Testis (tissue), 2 donors: ENCODE measurements around the gene EIPR1.

Experiments
- POLR2A ChIP-seq: fragments of 450-650 bp; IDR thresholded peaks from one replicate; pipeline ENCODE4 v1.6.1; 2017; ENCODE audit warnings: antibody characterized with exemption, mild to moderate bottlenecking, moderate library complexity
- TF ChIP-seq, protein P1 (sequence below), 3 experiments: fragments of 450-650 bp in 2 of 3; fragments of 200-600 bp in 1 of 3; sonication (generic) in 1 of 3; IDR thresholded peaks; one replicate each; pipeline ENCODE4 v1.5.1; 2016 to 2019; ENCODE audit warnings: antibody characterized with exemption in 3 of 3, mild to moderate bottlenecking in 2 of 3, moderate library complexity in 1 of 3

DNA sequence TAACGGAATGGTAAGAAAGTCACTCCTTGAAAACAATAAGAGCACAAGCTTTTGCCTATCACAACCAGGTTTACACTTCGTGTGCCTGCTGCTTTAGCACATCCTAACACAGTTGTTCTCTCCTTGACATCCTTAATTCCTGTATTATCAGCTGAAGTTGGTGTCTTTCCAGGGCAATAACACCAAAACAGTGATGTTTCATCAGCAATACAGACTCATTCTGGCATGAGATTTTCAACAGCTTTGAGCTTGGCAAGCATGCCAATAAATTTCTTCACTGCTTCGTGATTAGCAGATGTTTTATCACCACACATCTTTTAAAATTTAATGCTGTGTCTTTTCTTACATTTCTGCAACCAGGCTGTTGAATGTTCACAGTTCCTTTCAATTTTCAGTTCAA lies 148.4 kb downstream of the EIPR1 start:
- TF ChIP-seq, protein P1, sequence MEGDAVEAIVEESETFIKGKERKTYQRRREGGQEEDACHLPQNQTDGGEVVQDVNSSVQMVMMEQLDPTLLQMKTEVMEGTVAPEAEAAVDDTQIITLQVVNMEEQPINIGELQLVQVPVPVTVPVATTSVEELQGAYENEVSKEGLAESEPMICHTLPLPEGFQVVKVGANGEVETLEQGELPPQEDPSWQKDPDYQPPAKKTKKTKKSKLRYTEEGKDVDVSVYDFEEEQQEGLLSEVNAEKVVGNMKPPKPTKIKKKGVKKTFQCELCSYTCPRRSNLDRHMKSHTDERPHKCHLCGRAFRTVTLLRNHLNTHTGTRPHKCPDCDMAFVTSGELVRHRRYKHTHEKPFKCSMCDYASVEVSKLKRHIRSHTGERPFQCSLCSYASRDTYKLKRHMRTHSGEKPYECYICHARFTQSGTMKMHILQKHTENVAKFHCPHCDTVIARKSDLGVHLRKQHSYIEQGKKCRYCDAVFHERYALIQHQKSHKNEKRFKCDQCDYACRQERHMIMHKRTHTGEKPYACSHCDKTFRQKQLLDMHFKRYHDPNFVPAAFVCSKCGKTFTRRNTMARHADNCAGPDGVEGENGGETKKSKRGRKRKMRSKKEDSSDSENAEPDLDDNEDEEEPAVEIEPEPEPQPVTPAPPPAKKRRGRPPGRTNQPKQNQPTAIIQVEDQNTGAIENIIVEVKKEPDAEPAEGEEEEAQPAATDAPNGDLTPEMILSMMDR (IDR thresholded peaks at IDR 0.05), result no peak
- TF ChIP-seq POLR2A, result no peak
